ENCODE results near the gene LYPD6B.

LYPD6B gene

GRCh38 chr2:149152469-149152953 lies 114.0 kb downstream of the LYPD6B start:
- no peak for DNase-seq (ENCODE audit: low read depth, low spot score)
- H3K27ac ChIP-seq, result no peak overlapping the region

- H3K27ac ChIP-seq, result no peak overlapping the region
- DNase-seq (ENCODE audit: low read depth, low spot score), result no peak
These were observed 116.9 kb downstream of the LYPD6B start for GRCh38 chr2:149155196-149155969.

- no peak for DNase-seq (ENCODE audit: low read depth, low spot score)
- no peak overlapping the region for H3K27ac ChIP-seq
These were observed 117.5 kb downstream of the LYPD6B start for GRCh38 chr2:149155988-149156387.

- no peak overlapping the region for H3K27ac ChIP-seq
- DNase-seq (ENCODE audit: low read depth, low spot score), result no peak
These were observed 118.7 kb downstream of the LYPD6B start for GRCh38 chr2:149156971-149157740.

GRCh38 chr2:149158957-149159356 lies 120.5 kb downstream of the LYPD6B start:
- no peak for DNase-seq (ENCODE audit: low read depth, low spot score)
- H3K27ac ChIP-seq, result no peak overlapping the region

GRCh38 chr2:149160195-149160594 lies 121.7 kb downstream of the LYPD6B start:
- DNase-seq (ENCODE audit: low read depth, low spot score), result no peak
- H3K27ac ChIP-seq, result no peak overlapping the region

- no peak overlapping the region for H3K27ac ChIP-seq
- no peak for DNase-seq (ENCODE audit: low read depth, low spot score)
These were observed 122.3 kb downstream of the LYPD6B start for GRCh38 chr2:149160701-149161217.

- no peak for DNase-seq (ENCODE audit: low read depth, low spot score)
These were observed 123.2 kb downstream of the LYPD6B start for GRCh38 chr2:149161481-149162225.

GRCh38 chr2:149164296-149164695 lies 125.8 kb downstream of the LYPD6B start:
- DNase-seq (ENCODE audit: low read depth, low spot score), result peak; percentile 41
- H3K27ac ChIP-seq, result no peak overlapping the region

More at GRCh38 chr2:149161481-149162225, 123.2 kb downstream of the LYPD6B start:
- H3K27ac ChIP-seq, result no peak overlapping the region

GRCh38 chr2:149164827-149165226 lies 126.3 kb downstream of the LYPD6B start:
- H3K27ac ChIP-seq, result no peak overlapping the region
- DNase-seq (ENCODE audit: low read depth, low spot score), result no peak

GRCh38 chr2:149167001-149167780 lies 128.7 kb downstream of the LYPD6B start:
- H3K27ac ChIP-seq, result no peak overlapping the region
- DNase-seq (ENCODE audit: low read depth, low spot score), result peak; percentile 37

GRCh38 chr2:149167941-149168340 lies 129.4 kb downstream of the LYPD6B start:
- H3K27ac ChIP-seq, result no peak overlapping the region
- no peak for DNase-seq (ENCODE audit: low read depth, low spot score)

- peak overlapping the region; percentile 70 for H3K27ac ChIP-seq
- DNase-seq (ENCODE audit: low read depth, low spot score), result peak; percentile 92
These were observed 131.2 kb downstream of the LYPD6B start for GRCh38 chr2:149169656-149170055.

- peak overlapping the region; percentile 70 for H3K27ac ChIP-seq
These were observed 131.7 kb downstream of the LYPD6B start for GRCh38 chr2:149170156-149170555.

GRCh38 chr2:149170911-149171310 lies 132.4 kb downstream of the LYPD6B start:
- DNase-seq (ENCODE audit: low read depth, low spot score), result no peak
- peak overlapping the region; percentile 70 for H3K27ac ChIP-seq

More at GRCh38 chr2:149170156-149170555, 131.7 kb downstream of the LYPD6B start:
- DNase-seq (ENCODE audit: low read depth, low spot score), result no peak

GRCh38 chr2:149173220-149173619 lies 134.7 kb downstream of the LYPD6B start:
- DNase-seq (ENCODE audit: low read depth, low spot score), result no peak
- H3K27ac ChIP-seq, result no peak overlapping the region

- DNase-seq (ENCODE audit: low read depth, low spot score), result no peak
- H3K27ac ChIP-seq, result no peak overlapping the region
These were observed 137.5 kb downstream of the LYPD6B start for GRCh38 chr2:149175956-149176355.

GRCh38 chr2:149178612-149179011 lies 140.1 kb downstream of the LYPD6B start:
- DNase-seq (ENCODE audit: low read depth, low spot score), result no peak
- no peak overlapping the region for H3K27ac ChIP-seq

GRCh38 chr2:149180226-149180875 lies 141.9 kb downstream of the LYPD6B start:
- DNase-seq (ENCODE audit: low read depth, low spot score), result no peak
- H3K27ac ChIP-seq, result no peak overlapping the region
